KBM-7 (cell line): ENCODE measurements around the gene HDAC7.

Experiments used
- DNase-seq: peaks from one replicate; pipeline ENCODE4 v3.0.0-alpha.2; 2015
- in situ Hi-C: fragments of 300-500 bp; cut with MboI; formaldehyde crosslinking; loops from 2 replicates; pipeline ENCODE4 v1.14.3; 2020; ENCODE audit warnings: low sequenced_read_pairs, low pct_unique_long_range_greater_than_20kb, mixed read lengths

The HDAC7 gene

DNA sequence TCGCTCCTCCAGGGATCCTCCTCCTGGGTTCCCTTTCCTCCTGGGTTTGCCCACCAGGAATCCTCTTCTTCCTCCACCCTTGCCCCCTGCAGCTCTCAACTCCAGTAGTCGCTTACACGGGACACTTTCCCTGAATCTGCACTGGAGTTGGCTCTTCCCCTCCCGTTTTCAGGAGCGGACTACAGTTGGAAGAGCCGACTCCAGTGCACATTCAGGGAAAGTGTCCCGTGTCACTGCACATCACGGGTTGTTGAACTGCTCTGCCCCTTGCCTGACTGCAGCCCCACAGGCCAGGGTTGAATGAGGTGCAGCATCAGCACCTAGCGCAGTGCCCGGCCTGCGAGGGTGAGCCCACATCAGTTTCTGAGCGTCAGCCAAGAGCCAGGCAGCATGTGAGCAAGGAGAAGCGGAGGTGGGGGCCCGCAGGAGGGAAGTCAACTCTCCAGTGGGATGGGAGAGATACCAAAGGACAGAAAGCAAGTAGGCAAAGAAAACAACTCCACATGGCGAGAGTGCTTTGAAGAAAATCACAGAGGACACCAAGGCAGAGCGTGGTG lies 74.1 kb downstream of the HDAC7 start:
- in situ Hi-C loops: loop anchor here (25.0 kb wide), 1 partner anchor 92 kb away; no protein-coding TSS in a partner anchor
- DNase-seq: no peak

DNA sequence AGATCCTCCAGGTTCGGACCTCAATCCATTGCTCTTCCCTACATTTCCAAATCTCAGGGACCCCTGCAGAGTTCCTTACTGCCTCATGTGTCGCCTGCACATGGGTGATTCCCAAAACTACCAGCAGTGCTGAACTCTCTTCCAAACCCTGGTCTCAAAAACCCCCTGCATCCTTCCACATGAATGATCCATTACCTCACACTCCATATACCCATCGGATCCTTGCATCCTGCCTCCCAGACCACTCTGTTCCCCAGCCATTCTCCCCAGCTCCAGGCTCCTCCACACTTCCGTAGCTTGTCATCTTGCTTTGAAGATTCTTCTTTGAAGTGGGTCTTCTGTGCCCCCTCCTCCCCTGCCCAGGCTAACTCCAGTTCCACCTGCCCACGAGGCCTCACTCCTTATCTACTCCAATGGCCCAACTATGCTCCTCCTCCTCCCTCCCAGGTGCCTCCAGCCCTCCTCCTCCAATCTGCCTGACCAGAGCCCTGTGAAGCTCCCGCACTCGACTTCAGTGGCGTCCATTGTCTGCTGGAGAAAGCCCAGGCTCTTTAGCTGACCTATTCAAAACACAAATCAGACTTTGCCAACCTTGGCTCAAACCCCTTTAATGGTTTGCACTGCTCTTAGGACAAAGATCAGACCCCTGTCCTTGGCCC lies 74.8 kb downstream of the HDAC7 start:
- in situ Hi-C loops: loop anchor here (5.0 to 25.0 kb wide), 2 partner anchors 32 to 92 kb away; no protein-coding TSS in a partner anchor
- DNase-seq: no peak

DNA sequence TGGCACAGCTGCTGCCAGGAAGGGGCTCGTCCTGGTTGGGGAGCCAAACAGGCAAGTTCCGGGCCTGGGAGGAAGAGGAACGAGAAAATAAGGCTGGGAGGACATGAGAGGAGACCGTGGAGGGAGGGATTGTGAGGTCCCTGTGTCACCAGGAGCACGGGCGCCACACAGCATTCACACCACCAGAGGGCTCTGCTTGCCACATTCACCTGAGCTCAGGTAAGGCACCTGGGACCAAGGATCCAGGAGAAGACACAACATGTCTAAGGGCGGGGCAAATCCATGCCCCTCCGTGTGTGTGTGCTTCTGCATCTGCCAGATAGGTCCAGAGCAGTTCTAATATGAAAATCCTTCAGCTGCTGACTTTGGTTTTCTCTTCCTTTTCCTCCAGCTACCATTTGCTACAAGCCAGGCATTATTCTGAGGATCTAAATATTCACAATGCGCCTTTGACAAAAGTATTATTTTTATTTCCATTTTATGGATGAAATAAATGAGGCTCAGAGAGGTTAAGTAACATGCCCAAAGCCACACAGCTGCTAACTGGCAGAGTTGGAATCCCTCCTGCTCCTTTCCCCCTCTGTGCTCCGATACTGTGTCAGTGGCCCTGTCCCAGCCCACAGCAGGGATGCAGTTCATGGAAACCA lies 75.6 kb downstream of the HDAC7 start:
- in situ Hi-C loops: loop anchor here (5.0 to 25.0 kb wide), 2 partner anchors 33 to 93 kb away; no protein-coding TSS in a partner anchor
- peak; percentile 38 for DNase-seq

DNA sequence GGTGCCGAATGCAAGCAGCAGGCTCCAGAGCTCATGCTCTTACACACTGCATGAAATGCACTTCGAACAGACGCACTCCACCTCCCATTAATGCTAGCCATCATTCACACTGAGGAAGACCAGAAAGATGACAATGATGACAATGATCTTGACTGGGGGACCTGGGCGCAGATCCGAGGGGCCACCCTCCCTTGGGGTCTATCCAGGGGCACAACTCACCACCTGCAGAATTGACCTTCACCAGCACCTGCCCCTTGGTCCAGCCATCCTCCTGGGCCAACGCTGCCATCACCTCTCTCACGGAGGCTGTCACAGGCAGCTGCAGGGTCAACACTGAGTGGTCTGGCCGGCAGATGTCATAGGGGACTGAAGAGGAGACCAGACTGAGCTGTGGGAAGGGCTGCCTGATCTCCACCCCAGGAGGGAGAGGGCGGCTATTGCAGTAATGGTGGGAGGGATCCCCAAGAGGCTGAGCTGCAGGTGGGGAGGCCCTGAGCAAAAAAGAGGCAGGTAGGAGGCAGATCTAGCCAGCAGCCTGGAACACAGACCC lies 76.3 kb downstream of the HDAC7 start:
- no peak for DNase-seq
- in situ Hi-C loops: loop anchor here (5.0 to 25.0 kb wide), 2 partner anchors 34 to 94 kb away; no protein-coding TSS in a partner anchor

DNA sequence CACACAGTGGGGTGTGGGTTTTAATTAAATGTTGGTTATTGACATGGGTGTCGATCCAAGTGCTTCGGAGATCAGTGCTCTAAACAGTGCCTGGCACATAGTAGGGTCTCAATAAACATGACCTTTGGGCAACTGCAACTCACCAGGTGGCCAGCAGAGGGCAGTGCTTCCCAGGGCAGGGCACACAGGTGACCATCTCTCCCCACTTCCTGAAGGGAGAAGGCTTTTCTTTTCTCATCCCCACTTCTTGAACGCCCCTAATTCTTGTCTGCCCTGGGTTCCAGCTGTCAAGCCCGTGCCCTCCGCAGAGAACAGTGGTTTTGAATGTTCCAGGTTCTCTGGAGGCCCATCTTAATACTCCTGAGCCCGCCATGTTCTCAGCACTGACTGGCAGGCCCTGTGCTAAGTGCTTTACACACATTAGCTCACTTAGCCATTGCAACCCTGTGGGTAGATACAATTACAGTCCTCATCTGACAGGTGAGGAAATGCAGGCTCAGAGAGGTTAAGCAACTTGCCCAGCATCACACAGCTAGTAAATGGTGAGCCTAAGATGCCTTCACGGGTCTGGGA lies 77.4 kb downstream of the HDAC7 start:
- in situ Hi-C loops: loop anchor here (5.0 to 25.0 kb wide), 2 partner anchors 35 to 95 kb away; no protein-coding TSS in a partner anchor
- peak; percentile 64 for DNase-seq

DNA sequence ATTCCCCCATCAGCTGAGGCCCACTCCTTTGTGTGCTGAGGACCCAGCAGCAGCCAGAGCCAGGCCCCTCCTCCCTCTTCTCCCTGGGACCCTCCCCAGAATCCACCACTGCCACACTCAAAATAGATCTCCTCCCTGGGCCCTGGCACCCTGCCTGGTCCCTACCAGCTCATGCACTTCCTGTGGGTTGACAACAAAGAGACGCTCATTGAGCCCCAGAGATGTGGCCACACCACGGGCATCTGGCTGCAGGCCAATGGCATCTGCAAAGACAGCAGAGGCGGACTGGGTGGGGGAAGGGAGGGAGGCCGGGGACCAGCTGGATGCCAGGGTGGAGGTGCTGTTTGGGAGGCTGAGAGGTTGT lies 78.4 kb downstream of the HDAC7 start:
- DNase-seq: peak; percentile 50

DNA sequence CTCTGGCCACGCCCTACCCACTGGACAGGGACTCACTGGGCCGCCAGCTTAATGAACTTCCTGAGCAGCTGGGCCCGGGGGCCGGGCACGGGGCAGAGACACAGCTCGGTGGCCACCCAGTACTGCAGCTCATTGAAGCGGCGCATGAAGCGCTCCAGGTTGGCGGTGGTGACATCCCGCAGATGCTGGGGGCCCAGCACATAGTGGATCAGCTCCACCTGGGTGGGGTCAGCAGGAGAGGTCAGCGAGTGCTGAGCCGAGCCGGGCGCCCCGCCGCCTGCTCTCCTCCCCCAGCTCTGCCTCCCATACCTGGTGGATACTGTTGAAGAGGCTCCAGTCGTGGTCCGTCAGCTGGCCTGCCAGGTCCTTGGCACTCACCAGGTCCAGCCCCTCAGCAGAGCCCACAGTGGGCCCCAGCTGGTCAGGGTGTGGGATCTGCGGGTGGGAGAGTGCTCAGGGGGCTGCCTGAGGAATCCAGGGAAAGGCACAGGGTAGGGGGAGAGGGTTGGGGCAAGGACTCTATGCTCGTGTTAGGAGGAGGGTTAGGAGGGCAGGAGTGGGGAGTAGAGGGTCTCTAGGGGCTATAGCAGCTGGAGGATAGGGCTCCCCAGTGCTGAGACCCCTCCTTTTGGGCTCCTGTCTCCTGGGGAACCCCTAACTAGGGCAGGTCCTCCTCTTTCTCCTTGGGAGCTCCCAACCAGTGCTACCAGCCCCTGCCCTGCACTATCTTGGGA lies 78.9 kb downstream of the HDAC7 start:
- in situ Hi-C loops: loop anchor here (5.0 to 25.0 kb wide), 2 partner anchors 37 to 97 kb away; no protein-coding TSS in a partner anchor
- DNase-seq: no peak

More for the DNA sequence above, 78.4 kb downstream of the HDAC7 start:
- in situ Hi-C loops: loop anchor here (5.0 to 25.0 kb wide), 2 partner anchors 36 to 96 kb away; no protein-coding TSS in a partner anchor

DNA sequence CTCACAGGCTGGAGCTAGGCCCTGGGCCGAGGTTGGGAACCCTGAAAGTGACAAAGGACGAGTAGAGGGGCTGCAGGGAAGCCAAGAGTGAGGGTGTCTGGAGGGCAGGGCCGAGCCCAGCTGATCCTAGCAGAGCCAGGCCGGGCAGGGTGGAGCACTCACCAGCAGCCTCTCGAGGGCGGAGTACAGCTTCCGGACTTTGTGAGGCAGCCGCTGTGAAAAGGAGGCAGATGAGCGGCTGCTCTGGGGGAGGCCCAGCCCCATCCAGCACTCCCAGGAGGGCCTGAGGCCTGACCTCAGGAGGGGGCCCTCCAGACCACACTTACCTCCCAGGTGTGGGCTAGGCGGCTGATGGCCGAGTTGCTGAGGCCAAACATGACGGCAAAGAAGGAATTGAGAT lies 79.7 kb downstream of the HDAC7 start:
- DNase-seq: peak; percentile 16
- in situ Hi-C loops: loop anchor here (5.0 to 25.0 kb wide), 2 partner anchors 37 to 97 kb away; no protein-coding TSS in a partner anchor

DNA sequence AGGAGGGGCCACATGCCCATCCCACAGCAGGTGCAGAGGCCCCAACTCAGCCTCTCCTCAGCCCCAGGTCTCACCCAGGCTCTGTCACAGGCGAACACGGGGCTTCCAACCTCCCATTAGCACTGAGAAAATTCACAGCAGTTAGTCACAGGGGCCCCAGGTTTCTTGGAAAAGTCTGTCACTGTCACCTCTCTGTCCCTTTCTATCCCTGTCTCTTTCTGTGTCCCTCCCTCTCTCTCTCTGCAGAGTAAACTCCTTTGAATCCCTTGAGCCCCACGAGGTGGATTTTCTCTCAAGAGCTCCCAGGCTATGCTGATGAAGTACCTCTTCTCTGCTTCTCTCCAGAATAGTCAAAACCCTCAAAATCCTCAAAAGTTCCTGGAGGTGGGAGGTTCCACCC lies 80.4 kb downstream of the HDAC7 start:
- in situ Hi-C loops: loop anchor here (25.0 kb wide), 1 partner anchor 98 kb away; no protein-coding TSS in a partner anchor
- no peak for DNase-seq

DNA sequence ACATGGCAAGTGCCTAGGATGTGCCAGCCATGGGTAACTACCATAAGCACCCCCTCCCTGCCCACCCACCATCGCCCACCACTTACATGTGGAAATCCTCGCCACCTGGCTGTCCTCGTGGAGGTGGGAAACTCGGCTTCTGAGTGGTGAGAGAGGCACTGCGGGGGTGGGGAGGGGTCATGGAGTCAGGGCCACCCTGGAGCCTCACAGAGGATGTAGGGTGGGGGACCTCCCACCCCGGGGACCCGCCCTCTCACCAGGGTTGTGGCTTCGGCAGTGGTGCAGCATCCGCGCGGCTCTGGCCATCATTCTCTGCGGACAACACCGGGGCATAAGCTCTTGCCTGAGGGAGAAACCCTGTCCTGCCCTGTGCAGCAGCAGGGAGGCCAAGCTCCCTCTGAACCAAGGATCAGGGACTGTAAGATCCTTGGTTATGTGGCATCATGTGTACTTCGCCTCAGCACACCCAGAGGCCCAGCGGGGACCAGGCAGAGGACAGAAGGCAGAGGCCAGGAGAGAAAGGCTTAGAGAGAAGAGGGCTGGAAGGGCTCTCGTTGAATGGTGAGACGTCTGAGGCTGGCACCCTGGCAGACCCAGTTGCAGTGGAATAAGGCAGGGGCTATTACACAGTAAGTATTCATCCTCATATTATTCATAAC lies 81.6 kb downstream of the HDAC7 start:
- DNase-seq: no peak
- in situ Hi-C loops: loop anchor here (25.0 kb wide), 1 partner anchor 99 kb away; no protein-coding TSS in a partner anchor

DNA sequence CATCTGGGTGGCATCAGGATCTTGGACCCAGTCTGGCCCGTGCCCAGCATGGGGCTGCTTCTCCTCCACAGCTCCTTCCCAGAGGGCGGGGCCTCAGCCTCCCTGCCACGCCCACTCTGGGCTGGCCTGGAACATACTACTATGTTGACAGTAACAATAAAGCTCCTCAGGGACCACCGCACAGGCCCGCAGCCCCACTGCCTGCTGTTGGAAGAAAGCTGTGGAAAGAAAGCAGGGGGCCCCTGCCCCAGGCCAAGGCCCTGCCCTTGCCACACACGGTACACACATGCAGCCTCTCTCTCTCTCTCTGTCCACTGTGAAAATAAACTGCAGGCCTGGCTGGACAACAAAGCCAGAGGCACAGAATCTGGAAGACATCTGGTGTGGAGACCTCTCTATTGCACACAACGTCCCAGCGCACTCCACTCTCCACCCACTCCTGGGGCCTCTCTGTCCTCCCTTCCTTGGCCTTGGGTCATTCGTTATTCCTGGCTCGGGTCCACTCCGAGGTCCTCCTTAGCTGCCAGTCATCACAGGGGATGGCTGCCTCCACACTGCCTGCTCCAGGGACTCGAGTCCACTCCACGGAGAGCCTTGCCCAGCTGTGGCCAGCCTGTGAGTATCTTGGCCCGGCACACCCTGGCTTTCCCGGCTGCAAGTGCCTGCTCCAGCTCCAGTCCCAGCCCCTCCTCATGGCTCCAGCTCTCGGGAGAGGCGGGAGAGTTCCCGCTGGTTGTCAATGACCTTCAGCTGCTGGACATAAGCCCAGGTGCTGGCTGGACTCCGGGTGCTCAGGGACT lies 82.6 kb downstream of the HDAC7 start:
- in situ Hi-C loops: loop anchor here (25.0 kb wide), 1 partner anchor 100 kb away; no protein-coding TSS in a partner anchor
- no peak for DNase-seq

DNA sequence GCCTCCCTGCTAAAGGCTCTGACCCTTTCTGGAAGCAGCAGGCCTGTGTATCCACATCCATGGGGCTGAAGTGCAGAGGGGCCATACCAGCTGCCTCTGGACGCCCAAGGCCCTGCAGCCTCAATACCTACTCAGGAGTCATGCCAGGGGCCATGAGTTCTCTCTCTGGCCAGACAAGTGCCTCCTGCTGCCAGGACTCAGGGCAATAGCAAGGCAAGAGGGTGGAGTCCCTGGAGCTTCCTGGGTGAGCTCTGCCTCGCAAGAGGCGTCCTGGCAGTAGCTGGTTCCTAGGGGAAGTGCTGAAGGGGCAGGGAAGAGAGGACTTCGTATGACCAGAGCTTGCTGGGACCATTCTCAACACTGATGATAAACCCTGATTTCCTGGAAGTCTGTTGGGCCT lies 83.5 kb downstream of the HDAC7 start:
- in situ Hi-C loops: loop anchor here (25.0 kb wide), 1 partner anchor 101 kb away; no protein-coding TSS in a partner anchor
- DNase-seq: no peak

DNA sequence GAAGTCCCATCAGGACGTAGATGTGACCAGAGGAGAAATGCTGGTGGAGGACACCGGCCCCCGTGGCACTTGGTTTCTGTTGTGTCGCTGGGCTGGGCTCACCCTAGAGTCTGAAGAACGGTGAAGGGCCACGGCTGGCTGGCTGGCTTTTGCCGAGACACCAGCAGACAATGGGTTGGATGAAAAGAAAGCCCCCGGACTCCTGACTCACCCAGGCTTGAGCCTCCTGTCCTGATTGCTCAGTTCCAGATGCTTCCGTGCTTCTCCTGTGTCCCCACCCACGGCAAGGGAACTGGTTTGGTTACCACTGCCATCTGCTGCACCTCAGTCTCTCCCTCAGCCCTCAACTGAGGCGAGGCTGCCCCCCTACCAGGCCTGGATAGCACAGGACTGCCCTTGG lies 84.1 kb downstream of the HDAC7 start:
- no peak for DNase-seq
- in situ Hi-C loops: loop anchor here (25.0 kb wide), 1 partner anchor 102 kb away; no protein-coding TSS in a partner anchor

DNA sequence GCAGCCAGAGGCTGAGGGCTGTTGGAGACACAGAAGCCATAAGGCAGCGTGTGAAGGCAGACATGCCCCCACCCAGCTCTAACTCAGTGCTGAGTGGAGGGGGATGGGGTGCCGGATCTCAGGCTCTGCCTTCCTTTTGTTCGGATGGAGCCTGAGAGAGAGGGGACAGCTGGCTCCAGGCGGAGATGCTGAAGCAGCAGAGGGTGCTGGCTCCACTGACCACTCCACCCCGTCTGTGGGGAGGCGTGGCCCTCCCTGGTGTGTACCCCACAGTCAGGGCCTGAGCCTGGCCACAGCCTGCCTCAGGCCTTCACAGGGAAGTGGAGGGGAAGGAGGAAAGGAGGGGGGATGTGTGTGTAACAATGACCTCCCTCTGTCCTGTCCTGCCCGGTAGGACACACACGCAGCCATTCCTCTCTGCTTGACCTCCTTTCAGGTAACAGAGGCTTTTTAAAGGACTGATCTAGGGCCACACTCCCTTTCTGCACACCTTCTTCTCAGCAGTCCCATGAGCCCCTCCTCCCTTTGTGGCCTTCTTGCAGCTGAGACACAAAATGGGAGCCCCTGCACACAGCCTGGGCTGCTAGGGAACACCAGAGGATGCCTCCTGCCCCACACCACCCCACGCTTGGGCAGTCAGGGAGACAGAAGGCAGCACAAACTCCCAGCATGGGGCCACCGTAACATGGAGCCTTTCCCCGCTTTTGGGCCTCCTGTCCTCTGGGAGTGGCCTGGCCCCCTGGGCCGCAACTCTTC lies 84.8 kb downstream of the HDAC7 start:
- in situ Hi-C loops: loop anchor here (25.0 kb wide), 1 partner anchor 102 kb away; no protein-coding TSS in a partner anchor
- no peak for DNase-seq

DNA sequence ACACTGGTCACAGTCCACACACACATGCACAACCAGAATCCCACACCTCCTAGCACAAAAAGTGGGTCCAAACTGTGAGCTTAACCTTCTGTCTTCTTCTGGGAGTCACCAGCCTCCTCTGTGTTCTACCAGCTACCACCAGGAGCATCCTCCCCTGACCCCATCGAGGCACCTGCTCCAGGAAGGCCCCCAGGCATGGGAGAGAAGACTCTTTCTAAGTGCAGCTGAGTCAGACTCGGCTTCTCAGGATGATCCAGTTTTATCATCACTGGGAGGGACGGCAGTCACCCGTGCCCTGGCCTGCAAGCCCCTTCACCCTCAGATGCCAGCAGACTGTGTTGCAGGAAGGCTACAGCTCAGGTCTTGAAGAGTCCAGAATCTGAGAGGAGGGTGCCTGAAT lies 86.6 kb downstream of the HDAC7 start:
- in situ Hi-C loops: loop anchor here (25.0 kb wide), 1 partner anchor 104 kb away; no protein-coding TSS in a partner anchor
- DNase-seq: no peak
